Activated CD4-positive, alpha-beta T cell treated with anti-CD3 and anti-CD28 coated beads for 48 hours (primary cell): Measurements from ENCODE around the gene CD79A.
A peak's percentile ranks its signal among the peaks of the same experiment; 100 is the strongest.
"Not testable (repeated sequence)": the region's sequence is repeated elsewhere in the genome, so short reads cannot be mapped to it uniquely, and the experiment has no call there.

Source experiments
- DNase-seq: peaks from one replicate; pipeline ENCODE4 v3.0.0-alpha.2; 2020

The CD79A gene

GRCh38 chr19:41906916-41907680, 30.0 kb downstream of the CD79A start:
- DNase-seq, result no peak

GRCh38 chr19:41907994-41908615, 31.0 kb downstream of the CD79A start:
- DNase-seq, result no peak

GRCh38 chr19:41908724-41909464, 31.8 kb downstream of the CD79A start:
- no peak for DNase-seq

- no peak for DNase-seq
Measured at GRCh38 chr19:41909706-41910105, 32.6 kb downstream of the CD79A start.

- no peak for DNase-seq
Measured at GRCh38 chr19:41910240-41910991, 33.3 kb downstream of the CD79A start.

GRCh38 chr19:41910992-41911888, 34.2 kb downstream of the CD79A start:
- no peak for DNase-seq

- DNase-seq, result no peak
Measured at GRCh38 chr19:41911889-41912731, 35.0 kb downstream of the CD79A start.

GRCh38 chr19:41912899-41913537, 35.9 kb downstream of the CD79A start:
- peak; percentile 48 for DNase-seq

GRCh38 chr19:41913538-41914423, 36.7 kb downstream of the CD79A start:
- DNase-seq, result no peak

- not testable (repeated sequence) for DNase-seq
Measured at GRCh38 chr19:41914424-41914834, 37.4 kb downstream of the CD79A start.

- no peak for DNase-seq
Measured at GRCh38 chr19:41915021-41915775, 38.1 kb downstream of the CD79A start.

- no peak for DNase-seq
Measured at GRCh38 chr19:41915776-41916414, 38.8 kb downstream of the CD79A start.

- no peak for DNase-seq
Measured at GRCh38 chr19:41917676-41918075, 40.6 kb downstream of the CD79A start.

- DNase-seq, result no peak
Measured at GRCh38 chr19:41918095-41918494, 41.0 kb downstream of the CD79A start.

GRCh38 chr19:41918653-41919244, 41.7 kb downstream of the CD79A start:
- DNase-seq, result no peak

GRCh38 chr19:41919948-41920712, 43.1 kb downstream of the CD79A start:
- no peak for DNase-seq
